K562 (cell line): ENCODE results near the gene SRRT. TPM values are rescaled to one million over a fixed set of nuclear protein-coding genes. Genes with fewer than 3 reads are reported as not detected.
A peak's percentile ranks its signal among the peaks of the same experiment; 100 is the strongest.

Experiments used
- BCL6 ChIP-seq: fragments of 250-450 bp; sonication (Bioruptor Pico); IDR thresholded peaks from 2 replicates; pipeline ENCODE4 v1.4.0; 2020
- C11orf30 ChIP-seq: fragments of 450-650 bp; IDR thresholded peaks from 2 replicates; pipeline ENCODE4 v1.6.1; 2016; ENCODE audit warnings: low read depth, mild to moderate bottlenecking
- GTF2E2 ChIP-seq: fragments of 200-800 bp; sonication (Bioruptor generic); IDR thresholded peaks from 2 replicates; pipeline ENCODE4 v1.6.1; 2016; ENCODE audit warnings: missing genetic modification characterization, missing compliant biosample characterization
- MCM7 ChIP-seq, 2 experiments: fragments of 450-650 bp; IDR thresholded peaks; 2 replicates each; pipeline ENCODE4 v1.6.1; 2016 to 2018
- NBN ChIP-seq: fragments of 450-650 bp; IDR thresholded peaks from 2 replicates; pipeline ENCODE4 v1.6.1; 2016; ENCODE audit warnings: low read depth, mild to moderate bottlenecking
- PTRF ChIP-seq: fragments of 450-650 bp; IDR thresholded peaks from 2 replicates; pipeline ENCODE4 v1.6.1; 2016; ENCODE audit warnings: mild to moderate bottlenecking, missing genetic modification characterization, missing compliant biosample characterization
- RBM22 ChIP-seq: fragments of 200-400 bp; formaldehyde crosslinking; IDR thresholded peaks from 2 replicates; pipeline ENCODE4 v1.6.1; 2018; ENCODE audit warnings: low read length, low read depth; ENCODE audit not compliant: poor library complexity, severe bottlenecking
- RBM34 ChIP-seq: fragments of 200-400 bp; formaldehyde crosslinking; IDR thresholded peaks from 2 replicates; pipeline ENCODE4 v1.6.1; 2018; ENCODE audit warnings: low read length, borderline replicate concordance; ENCODE audit not compliant: insufficient read depth
- SNIP1 ChIP-seq: fragments of 450-650 bp; IDR thresholded peaks from 2 replicates; pipeline ENCODE4 v1.7.1; 2017; ENCODE audit warnings: low read depth, mild to moderate bottlenecking
- SREBF1 ChIP-seq: fragments of 150-350 bp; IDR thresholded peaks from 2 replicates; pipeline ENCODE4 v1.6.1; 2014; ENCODE audit warnings: antibody characterized with exemption, low read depth, low read length, borderline replicate concordance
- ZBED1 ChIP-seq: IDR thresholded peaks from 2 replicates; pipeline ENCODE4 v1.6.1; 2014
- ZNF124 ChIP-seq: sonication (generic); formaldehyde crosslinking; IDR thresholded peaks from 2 replicates; pipeline ENCODE4 v1.8.1; 2022; ENCODE audit warnings: missing genetic modification reagents
- ZNF696 ChIP-seq: fragments of 250-450 bp; sonication (Bioruptor Pico); conservative IDR thresholded peaks from 2 replicates; pipeline ENCODE4 v1.4.0; 2020; ENCODE audit warnings: mild to moderate bottlenecking, moderate library complexity
- polyA plus RNA-seq, 8 experiments: library from polyadenylated mRNA; depleted of rRNA in 4 of 8; stranded (reverse) in 5 of 8; unstranded in 3 of 8; fragments of >200 nt; fragmentation: Nextera tagmentation in 2 of 8; fragmentation: Illumina TruSeq in 1 of 8; extraction: Ambion mirVana in 2 of 8; extraction: Trizol in 1 of 8; gene quantifications; 2 replicates each; pipeline versions ENCODE4 v1.2.1 to v1.2.3, GENCODE V29; 2011 to 2014; ENCODE audit warnings: inconsistent platforms in 1 of 8, missing spikeins in 1 of 8
- total RNA-seq, 7 experiments: library from RNA; depleted of rRNA in 6 of 7; stranded (reverse); fragments of >200 nt in 6 of 7; fragmentation: Illumina TruSeq in 2 of 7; extraction: Trizol in 2 of 7; gene quantifications; 2 replicates each; pipeline versions ENCODE4 v1.2.1 to v1.2.3, GENCODE V29; 2011 to 2021; ENCODE audit warnings: low replicate concordance in 1 of 7
- TF ChIP-seq, protein P1 (sequence below): fragments of 250-450 bp; sonication (Bioruptor Pico); IDR thresholded peaks from 2 replicates; pipeline ENCODE4 v1.5.0; 2021
- TF ChIP-seq, protein P2 (sequence below): sonication (generic); formaldehyde crosslinking; IDR thresholded peaks from 2 replicates; pipeline ENCODE4 v1.8.1; 2022; ENCODE audit warnings: missing genetic modification reagents
- TF ChIP-seq, protein P3 (sequence below): sonication (generic); formaldehyde crosslinking; IDR thresholded peaks from 2 replicates; pipeline ENCODE4 v1.8.1; 2023; ENCODE audit warnings: mild to moderate bottlenecking, missing genetic modification reagents
- TF ChIP-seq, protein P4 (sequence below): fragments of 150-350 bp; IDR thresholded peaks from 2 replicates; pipeline ENCODE4 v1.6.1; 2014; ENCODE audit warnings: low read depth, mild to moderate bottlenecking, low read length, borderline replicate concordance
- TF ChIP-seq, protein P5 (sequence below): fragments of 250-450 bp; sonication (Bioruptor Pico); IDR thresholded peaks from 2 replicates; pipeline ENCODE4 v1.6.1; 2021; ENCODE audit warnings: mild to moderate bottlenecking

SRRT gene
- total and polyA plus RNA-seq, 9 of the 15 experiments (the other 6 are each of a cell fraction or from before 2014, with no cell fraction given): 10.3 to 263 (median 84.4) TPM

DNA sequence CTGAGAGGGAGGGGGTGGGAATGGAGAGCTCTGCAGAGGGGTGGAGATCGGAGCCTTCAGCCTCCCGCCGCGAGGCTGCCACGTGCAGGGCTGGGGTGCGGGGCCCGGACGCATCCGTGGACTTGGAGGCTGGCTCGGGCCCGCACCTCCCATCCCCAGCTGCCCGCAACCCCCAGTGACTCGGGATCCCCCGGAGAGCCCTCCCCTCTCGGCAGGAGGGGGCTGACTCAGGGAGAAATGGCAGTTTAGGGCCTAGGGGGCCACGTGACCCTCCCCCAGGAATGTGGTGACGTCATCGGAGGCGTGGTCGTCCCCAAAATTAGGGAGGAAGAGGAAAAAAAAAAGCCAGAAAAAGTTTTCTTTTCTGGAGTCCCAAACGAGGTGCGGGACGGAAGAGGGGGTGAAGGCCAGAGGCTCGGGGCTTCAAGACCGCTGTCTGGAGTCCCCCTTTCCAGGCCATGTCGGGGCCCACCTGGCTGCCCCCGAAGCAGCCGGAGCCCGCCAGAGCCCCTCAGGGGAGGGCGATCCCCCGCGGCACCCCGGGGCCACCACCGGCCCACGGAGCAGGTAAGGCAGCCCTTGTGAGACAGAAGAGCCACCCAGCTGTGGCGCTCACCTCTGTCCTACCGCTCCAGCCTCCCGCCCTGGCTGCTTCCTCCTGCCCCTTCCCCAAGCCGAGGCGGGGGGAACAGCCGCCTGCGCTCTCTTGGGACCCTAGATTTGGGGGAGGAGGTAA is 7.7 kb upstream of the SRRT start, which contains the start of gene TRIP6 (continued):
- TF ChIP-seq RBM34: no peak
- TF ChIP-seq, protein P1, sequence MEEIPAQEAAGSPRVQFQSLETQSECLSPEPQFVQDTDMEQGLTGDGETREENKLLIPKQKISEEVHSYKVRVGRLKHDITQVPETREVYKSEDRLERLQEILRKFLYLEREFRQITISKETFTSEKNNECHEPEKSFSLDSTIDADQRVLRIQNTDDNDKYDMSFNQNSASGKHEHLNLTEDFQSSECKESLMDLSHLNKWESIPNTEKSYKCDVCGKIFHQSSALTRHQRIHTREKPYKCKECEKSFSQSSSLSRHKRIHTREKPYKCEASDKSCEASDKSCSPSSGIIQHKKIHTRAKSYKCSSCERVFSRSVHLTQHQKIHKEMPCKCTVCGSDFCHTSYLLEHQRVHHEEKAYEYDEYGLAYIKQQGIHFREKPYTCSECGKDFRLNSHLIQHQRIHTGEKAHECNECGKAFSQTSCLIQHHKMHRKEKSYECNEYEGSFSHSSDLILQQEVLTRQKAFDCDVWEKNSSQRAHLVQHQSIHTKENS: no peak
- peak; percentile 81 for TF ChIP-seq C11orf30
- TF ChIP-seq PTRF: no peak
- peak; percentile 27; the same call in 1 of the 2 replicates for TF ChIP-seq ZBED1
- no peak for TF ChIP-seq MCM7 (IDR thresholded peaks at IDR 0.05)
- TF ChIP-seq BCL6 (CRISPR knock-in tag): no peak
- TF ChIP-seq, protein P2, sequence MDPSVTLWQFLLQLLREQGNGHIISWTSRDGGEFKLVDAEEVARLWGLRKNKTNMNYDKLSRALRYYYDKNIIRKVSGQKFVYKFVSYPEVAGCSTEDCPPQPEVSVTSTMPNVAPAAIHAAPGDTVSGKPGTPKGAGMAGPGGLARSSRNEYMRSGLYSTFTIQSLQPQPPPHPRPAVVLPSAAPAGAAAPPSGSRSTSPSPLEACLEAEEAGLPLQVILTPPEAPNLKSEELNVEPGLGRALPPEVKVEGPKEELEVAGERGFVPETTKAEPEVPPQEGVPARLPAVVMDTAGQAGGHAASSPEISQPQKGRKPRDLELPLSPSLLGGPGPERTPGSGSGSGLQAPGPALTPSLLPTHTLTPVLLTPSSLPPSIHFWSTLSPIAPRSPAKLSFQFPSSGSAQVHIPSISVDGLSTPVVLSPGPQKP (CRISPR knock-in tag): no peak
- no peak for TF ChIP-seq SREBF1
- TF ChIP-seq RBM22: peak; percentile 30
- no peak for TF ChIP-seq ZNF124
- TF ChIP-seq, protein P3, sequence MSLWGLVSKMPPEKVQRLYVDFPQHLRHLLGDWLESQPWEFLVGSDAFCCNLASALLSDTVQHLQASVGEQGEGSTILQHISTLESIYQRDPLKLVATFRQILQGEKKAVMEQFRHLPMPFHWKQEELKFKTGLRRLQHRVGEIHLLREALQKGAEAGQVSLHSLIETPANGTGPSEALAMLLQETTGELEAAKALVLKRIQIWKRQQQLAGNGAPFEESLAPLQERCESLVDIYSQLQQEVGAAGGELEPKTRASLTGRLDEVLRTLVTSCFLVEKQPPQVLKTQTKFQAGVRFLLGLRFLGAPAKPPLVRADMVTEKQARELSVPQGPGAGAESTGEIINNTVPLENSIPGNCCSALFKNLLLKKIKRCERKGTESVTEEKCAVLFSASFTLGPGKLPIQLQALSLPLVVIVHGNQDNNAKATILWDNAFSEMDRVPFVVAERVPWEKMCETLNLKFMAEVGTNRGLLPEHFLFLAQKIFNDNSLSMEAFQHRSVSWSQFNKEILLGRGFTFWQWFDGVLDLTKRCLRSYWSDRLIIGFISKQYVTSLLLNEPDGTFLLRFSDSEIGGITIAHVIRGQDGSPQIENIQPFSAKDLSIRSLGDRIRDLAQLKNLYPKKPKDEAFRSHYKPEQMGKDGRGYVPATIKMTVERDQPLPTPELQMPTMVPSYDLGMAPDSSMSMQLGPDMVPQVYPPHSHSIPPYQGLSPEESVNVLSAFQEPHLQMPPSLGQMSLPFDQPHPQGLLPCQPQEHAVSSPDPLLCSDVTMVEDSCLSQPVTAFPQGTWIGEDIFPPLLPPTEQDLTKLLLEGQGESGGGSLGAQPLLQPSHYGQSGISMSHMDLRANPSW: no peak
- TF ChIP-seq GTF2E2 (tag): peak; percentile 73
- TF ChIP-seq NBN: peak; percentile 99
- TF ChIP-seq ZNF696 (CRISPR knock-in tag): no peak
- TF ChIP-seq, protein P4, sequence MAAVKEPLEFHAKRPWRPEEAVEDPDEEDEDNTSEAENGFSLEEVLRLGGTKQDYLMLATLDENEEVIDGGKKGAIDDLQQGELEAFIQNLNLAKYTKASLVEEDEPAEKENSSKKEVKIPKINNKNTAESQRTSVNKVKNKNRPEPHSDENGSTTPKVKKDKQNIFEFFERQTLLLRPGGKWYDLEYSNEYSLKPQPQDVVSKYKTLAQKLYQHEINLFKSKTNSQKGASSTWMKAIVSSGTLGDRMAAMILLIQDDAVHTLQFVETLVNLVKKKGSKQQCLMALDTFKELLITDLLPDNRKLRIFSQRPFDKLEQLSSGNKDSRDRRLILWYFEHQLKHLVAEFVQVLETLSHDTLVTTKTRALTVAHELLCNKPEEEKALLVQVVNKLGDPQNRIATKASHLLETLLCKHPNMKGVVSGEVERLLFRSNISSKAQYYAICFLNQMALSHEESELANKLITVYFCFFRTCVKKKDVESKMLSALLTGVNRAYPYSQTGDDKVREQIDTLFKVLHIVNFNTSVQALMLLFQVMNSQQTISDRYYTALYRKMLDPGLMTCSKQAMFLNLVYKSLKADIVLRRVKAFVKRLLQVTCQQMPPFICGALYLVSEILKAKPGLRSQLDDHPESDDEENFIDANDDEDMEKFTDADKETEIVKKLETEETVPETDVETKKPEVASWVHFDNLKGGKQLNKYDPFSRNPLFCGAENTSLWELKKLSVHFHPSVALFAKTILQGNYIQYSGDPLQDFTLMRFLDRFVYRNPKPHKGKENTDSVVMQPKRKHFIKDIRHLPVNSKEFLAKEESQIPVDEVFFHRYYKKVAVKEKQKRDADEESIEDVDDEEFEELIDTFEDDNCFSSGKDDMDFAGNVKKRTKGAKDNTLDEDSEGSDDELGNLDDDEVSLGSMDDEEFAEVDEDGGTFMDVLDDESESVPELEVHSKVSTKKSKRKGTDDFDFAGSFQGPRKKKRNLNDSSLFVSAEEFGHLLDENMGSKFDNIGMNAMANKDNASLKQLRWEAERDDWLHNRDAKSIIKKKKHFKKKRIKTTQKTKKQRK: no peak
- TF ChIP-seq, protein P5, sequence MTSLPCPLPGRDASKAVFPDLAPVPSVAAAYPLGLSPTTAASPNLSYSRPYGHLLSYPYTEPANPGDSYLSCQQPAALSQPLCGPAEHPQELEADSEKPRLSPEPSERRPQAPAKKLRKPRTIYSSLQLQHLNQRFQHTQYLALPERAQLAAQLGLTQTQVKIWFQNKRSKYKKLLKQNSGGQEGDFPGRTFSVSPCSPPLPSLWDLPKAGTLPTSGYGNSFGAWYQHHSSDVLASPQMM (CRISPR knock-in tag): no peak
- TF ChIP-seq SNIP1: no peak
